HPDE6-E6E7 (cell line): ENCODE measurements around the gene ARID4B.
"Not testable (repeated sequence)": the region's sequence is repeated elsewhere in the genome, so short reads cannot be mapped to it uniquely, and the experiment has no call there.

ENCODE experiments used
- DNase-seq: peaks from one replicate; pipeline ENCODE4 v3.0.0; 2011; ENCODE audit warnings: missing footprints; ENCODE audit errors: extremely low spot score

The ARID4B gene

DNA sequence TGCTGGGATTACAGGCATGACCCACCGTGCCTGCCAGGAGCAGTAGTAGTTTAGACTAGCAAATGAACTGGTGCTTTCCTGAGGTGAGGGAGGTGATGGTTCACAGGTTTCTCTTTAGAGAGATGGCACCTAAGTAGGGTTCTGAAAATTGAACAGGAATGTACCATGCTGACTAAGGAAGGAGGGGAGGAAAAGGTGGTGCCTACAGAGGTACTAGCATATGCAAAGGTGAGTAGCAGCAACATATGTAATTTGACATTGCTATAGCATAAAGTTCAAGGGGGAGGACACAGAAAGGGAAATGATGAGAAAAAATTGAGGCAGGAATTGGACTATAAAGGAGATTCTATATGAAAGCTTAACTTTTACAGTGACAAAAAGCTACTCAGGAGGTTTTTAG, 101.0 kb downstream of the ARID4B start:
- DNase-seq = no peak

DNA sequence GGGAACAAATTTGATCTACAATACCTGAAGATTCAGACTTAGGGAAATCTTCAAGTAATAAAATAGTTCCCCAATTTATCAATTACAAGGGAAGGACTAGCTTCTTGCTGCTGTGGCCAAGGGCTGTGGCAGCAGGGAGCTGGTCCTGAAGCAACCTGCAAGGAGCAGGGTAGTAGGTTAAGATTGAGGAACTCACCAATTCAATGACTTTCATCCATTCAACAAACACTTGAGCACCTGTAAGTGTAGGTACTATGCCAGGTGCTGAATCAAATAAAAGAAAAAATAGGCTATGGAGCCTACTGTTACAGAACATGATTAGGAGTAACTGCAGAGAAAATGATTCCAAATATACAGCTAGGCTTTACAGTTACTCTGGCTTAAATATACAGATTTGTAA, 102.7 kb downstream of the ARID4B start:
- no peak for DNase-seq

DNA sequence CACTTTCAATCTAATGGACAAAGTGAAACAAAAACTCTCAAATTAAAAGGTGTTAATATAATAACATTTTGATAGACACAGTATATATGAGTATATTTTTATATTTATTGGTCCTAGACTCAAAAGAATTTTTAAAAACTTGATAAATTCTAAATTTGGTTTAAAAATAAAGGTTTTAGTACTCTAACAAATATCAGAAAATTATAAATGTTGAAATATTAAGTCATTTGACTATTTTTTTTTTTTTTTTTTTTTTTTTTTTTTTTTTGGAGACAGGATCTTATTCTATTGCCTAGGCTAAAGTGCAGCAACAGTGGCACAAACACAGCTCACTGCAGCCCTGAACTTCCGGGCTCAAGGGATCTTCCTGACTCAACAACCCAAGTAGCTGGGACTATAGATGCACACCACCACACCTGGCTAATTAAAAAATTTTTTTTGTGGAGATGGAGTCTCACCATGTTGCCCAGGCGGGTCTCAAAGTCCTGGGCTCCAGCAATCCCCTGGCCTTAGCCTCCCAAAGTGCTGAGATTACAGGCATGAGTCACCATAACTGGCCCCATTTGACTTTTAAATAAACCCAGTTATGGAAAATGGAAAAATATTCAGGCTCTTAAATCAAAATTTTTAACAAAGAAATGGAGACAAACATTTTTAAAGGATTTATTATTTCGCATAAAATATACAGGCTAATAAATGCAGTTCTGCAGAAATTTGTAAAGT, 106.2 kb downstream of the ARID4B start:
- no peak for DNase-seq

DNA sequence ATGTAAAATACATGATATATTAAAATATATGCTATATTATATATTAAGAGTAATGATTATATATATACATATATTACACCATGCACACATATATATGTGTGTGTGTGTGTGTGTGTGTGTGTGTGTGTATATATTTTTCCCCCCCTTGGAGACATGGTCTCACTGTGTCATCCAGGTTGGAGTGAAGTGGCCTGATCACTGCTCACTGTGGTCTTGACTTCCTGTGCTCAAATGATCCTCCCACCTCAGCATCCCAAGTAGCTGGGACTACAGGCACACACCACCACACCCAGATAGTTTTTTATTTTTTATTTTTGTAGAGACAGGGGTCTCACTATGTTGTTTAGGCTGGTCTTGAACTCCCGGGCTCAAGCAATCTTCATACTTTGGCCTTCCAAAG, 112.5 kb downstream of the ARID4B start:
- DNase-seq = no peak

DNA sequence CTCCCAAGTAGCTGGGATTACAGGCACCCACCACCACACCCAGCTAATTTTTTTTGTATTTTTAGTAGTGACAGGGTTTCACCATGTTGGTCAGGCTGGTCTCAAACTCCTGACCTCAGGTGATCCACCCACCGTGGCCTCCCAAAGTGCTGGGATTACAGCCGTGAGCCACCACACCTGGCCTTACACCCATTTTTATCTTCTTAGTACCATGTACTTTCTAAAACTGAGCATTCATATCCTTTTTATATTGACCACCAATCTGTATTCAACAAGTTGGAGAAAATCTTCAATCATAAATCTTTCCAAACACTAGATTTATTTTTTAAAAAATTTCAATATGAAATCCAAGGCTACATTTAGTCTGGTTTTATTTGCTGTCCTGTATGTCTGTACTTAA, 113.0 kb downstream of the ARID4B start:
- not testable (repeated sequence) for DNase-seq

DNA sequence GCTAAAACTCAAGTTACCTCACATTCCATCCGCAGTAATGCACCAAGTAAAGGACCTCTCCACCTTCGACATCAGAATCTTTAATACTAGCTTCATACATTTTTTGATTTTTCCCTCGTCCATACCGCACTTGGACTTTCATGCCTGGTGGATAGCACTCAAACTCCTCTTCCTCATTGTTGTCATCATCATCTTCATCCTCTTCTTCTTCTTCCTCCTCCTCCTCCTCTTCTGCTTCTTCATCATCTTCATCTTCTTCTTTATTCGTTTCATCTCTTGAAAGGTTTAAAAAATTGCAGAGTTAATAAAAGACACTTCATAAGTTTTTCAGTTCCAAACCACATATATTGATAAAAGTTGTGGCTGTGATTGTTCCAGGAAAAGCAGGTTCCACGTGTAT, 114.2 kb downstream of the ARID4B start:
- no peak for DNase-seq

DNA sequence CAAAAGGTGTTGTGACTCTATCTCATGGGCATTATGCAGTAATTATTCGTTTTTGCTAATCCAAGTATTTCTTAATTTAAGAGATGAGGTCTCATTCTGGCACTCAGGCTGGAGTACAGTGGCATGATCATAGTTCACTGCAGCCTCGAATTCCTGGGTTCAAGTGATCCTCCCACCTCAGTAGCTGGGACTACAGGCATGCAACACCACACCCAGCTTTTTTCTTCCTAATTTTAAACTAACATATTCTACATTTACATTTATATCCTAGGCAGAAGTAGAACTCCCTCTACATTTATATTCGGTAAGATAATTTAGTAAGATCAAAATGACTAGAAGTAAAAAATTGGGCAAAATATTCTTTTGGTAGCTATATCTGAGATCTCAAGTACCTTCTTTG, 116.5 kb downstream of the ARID4B start:
- DNase-seq = no peak

DNA sequence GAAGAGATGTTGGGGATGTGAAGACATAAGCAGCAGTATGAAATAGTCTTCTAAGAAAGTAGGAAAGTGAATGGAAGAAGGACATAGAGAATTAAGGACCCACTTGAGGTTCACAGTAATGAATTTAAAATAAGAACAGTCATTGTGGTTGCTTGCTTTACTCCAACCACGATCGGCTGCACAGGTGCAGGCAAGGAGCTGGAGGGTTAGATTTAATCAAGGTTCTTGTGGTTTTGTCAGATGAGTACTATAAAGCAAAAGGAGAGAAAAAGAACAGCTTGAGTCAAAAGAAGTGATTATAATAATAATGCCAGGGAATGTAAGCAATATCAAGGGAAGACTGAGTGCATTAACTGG, 120.8 kb downstream of the ARID4B start:
- no peak for DNase-seq

DNA sequence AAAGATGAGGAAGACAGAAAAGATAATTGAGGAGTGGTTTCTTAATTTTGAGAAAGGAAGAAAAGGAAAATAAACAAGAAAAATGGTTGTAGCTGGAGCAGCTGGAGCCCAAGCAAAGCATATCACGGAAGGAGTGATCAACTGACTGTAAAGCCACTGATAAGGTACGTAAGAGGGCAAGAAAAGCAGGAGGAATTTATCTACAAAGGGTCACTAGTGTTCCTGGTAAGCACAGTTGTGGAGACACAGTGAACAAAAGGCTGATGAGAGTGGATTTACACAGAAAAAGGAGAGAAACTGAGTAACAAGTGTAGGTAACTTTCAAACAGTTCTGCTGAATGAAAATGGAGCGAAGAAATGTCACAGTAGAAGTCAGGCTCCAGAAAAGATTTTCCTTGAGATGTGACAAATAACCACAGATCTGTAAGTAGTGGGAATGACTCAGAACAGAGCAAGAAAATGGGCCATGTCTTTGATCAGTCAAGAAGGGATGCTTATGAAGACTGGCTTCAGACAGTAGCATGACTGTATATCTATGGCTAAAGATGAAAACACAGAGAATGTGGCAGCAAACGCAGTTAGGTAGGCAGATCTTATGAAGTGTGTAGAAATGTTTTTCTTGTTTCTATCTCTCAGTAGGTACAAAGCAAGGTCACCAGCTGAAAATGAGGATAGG, 121.3 kb downstream of the ARID4B start:
- DNase-seq = no peak

DNA sequence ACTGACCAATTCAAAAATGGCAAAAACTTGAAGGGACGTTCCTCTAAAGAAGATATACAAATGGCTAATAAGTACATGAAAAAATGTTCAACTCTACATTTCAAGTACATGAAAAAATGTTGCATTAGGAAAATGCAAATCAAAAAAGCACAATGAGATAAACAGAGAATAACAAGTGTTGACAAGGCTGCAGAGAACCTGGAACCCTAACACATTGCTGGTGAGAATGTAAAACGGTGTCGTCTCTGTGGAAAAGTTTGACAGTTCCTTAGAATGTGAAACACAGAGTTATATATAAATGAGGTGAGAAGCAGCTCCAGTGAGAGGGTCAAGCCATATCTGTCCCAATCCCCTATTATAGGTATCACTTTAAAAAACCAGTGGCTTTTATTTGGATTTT, 122.3 kb downstream of the ARID4B start:
- DNase-seq = no peak

DNA sequence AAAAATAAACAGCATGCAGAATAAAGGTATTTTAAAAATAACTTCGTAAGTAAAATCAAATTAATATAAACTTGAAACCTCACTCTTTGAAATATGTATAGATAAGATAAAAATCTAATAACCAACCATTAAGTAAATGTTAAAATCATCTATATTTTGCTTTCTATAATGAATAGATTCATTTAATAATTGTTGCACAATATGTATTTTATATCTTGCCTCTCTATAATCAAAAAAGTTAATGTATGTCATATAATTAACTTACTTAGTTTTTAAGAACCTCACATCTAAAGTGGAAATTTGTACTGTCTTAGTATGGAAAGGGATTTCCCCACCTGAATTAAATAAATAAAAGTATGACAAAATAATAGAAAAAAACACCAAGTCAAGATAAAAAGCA, 124.6 kb downstream of the ARID4B start:
- no peak for DNase-seq

DNA sequence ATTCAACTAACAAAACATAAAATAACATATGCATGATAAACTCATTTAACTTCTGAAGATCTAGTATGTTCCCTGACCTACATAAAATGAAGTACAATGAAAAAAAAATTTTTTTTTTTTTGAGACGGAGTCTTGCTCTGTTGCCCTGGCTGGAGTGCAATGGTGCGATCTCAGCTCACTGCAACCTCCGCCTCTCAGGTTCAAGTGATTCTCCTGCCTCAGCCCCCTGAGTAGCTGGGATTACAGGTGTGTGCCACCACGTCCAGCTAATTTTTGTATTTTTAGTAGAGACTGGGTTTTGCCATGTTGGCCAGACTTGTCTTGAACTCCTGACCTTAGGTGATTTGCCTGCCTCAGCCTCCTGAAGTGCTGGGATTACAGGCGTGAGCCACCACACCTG, 125.5 kb downstream of the ARID4B start:
- DNase-seq = not testable (repeated sequence)

DNA sequence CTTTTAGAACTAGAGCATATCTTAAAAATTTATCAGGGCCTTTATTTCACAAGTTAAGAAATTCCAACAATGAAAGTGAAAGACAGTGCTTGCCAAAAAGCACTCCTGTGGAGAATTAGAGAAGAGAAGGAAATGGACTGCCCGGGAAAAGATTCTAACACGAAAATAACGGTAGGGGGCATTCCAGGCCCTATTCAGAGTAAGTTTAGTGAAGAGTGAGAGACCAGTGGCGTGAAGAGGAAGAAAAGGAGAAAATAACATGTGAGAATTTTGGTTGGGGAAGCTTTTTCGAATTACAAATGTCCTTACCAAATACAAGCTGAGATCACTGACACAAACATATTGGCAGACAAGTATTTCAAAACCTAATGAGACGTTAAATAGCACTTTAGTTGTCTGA, 128.5 kb downstream of the ARID4B start:
- no peak for DNase-seq

DNA sequence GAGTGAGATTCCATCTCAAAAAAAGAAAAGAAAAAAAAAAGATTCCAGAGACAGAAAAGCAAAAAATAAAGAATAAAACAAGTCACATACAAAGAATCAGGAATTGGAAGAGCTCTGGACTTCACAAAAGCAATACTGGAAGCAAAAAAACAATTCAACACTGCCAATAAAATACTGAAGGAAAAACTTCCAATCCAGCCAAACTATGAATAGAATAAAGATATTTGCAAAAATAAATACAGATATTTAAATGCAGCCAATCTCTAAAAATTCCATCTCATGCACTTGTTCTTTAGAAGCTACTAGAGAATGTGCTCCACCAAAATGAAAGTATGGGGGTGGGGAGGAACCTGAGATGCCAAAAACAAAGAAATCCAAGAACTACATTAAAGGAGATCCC, 137.5 kb downstream of the ARID4B start:
- no peak for DNase-seq

DNA sequence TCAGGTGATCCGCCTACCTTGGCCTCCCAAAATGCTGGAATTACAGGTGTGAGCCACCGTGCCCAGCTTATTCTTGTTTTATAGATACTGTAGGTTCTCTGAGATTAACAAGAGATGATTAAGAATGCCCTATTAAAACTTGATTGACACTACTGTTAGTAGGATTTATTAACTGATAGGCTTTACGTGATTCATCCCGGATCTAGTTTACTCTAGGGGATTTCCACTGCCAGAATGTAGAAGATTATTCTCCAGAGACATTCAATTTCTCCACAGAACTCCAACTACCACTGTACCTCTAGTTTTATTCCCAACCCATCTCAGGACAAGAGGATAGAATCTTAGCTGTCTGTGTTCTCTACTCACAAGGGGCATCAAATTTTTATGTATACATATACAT, 140.7 kb downstream of the ARID4B start:
- no peak for DNase-seq

DNA sequence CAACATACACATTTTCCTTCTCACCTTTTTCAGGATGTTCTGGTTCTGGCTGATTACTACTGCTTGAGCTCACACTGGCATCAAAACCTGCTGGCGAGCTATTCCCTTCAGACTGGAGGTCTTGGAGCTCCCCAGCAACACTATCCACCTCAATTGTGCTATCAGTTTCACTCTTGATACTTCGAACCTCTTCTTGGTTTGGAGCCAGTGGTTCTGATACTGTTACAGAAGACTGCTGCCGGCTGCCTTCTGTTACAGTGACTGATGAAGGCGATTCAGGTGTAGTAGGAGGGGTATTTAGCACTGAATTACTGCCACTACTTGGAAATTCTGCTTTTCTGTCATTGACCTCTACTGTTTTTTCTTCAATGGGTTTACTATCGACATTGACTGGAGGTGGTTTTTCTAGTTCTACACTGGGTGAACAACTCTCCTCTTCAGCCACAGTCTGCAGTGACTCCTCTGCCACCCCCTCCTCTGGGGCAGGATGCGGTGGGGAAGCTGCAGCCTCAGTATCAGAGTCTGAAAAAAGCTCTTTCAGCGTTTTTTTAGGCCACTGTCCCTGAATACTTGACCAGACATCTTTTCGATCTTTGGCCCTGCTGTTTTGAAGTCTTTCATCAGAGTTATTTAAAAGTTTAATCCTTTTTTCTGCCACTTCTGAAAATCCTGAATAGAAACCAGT, 146.3 kb downstream of the ARID4B start:
- no peak for DNase-seq

DNA sequence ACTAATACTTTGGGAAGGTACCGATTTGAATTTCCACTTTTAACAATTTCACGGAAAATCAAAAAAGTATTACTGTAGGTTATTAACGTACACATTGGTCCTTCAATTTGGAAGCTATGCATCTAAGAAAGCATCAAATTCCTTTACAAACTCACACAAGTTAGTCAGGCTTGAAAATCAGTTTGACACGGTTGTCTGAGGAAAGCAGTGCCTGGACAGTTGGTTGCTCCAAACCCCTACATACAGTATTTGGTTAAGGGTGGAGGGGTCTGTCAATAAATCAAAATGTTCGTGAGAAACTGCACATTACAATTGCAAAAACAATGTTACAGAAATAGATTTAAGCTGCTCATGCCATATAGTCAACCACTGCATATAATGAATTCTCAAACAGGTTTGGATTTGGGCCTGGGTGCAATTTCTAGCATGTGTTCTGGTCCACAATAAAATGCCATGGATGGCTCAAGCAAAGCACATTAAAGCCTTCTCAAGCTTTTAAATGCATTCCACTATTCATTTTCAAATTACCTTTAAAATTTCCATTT, 147.0 kb downstream of the ARID4B start:
- DNase-seq = no peak

DNA sequence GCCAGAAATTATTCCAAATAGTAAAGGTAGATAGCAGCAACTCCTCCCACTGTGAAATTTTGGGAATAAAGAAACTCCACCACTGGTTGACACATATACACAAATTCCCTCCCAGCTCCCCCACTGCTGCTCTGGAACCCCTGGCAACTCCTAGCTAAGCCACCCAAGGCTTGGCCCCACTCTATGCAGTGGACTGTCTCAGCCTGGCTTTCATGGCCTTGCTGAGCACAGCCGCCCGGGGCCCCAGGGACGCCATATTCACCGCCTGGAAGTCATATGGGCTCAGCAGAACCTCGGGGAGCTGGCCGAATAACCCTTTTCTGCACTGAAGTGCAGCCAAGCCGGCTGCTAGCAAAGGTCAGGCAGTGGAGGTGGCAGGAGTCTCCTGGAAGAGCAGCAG, 151.5 kb downstream of the ARID4B start:
- no peak for DNase-seq

DNA sequence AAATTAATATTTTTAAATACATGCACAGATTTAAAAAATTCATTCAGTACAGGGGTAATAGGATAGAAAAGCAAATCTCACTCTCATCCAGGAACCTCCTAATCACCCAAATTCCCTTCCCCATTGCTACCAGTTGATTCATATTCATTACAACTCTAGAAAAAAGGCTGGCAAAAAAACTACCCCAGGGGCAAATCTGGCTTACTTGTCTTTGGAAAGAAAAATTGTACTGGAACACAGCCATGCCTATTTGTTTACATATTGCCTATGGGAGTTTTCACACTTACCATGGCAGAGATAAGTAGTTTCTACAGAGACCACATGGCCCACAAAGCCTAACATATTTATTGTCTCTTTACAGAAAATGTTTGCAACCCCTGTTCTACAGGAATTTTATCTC, 158.0 kb downstream of the ARID4B start:
- DNase-seq = no peak

DNA sequence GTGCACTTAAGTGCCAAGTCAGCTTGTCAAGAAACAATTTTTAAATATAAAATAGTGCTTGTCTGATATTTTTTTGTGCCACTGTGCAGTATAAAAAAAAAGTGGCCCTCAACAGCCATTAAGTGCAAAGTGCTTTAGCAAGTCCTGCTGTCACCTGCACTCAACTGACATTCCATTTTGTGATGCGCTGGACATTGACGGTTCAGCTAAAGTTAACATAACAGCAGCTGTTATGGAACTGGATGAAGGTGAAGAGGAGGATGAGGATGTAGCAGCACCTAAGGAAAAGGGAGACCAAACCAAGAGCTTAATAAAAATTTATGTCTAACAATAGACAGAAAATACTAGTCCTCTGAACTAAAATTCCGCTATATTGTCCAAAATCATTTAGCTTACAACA, 159.6 kb downstream of the ARID4B start:
- no peak for DNase-seq

DNA sequence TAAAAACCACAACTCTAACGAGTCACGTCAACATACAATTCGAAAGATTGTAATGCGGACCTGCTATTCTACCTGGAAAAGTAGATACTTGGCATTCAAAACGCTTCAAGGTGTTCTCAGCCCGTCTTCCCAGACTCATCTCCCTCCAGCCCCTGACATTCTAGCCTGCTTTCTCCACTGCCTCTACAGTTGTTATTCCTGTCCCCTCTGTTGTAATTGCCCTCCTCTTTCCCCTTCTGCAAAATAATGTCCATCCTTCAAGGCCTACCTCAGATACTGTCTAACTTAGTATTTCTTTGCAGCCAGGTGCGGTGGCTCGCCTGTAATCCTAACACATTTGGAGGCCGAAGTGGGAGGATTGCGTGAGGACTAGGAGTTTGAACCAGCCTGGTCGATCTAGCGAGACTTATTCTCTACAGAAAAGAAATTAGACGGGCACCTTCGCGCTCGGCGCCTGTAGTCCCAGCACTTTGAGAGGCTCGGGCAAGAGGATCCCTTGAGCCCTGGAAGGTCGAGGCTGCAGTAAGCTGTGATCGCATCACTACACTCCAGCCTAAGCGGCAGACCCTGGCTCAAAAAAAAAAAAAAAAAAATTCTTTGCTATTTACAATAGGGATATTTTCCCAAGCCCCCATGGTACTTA, 166.2 kb downstream of the ARID4B start:
- no peak for DNase-seq

DNA sequence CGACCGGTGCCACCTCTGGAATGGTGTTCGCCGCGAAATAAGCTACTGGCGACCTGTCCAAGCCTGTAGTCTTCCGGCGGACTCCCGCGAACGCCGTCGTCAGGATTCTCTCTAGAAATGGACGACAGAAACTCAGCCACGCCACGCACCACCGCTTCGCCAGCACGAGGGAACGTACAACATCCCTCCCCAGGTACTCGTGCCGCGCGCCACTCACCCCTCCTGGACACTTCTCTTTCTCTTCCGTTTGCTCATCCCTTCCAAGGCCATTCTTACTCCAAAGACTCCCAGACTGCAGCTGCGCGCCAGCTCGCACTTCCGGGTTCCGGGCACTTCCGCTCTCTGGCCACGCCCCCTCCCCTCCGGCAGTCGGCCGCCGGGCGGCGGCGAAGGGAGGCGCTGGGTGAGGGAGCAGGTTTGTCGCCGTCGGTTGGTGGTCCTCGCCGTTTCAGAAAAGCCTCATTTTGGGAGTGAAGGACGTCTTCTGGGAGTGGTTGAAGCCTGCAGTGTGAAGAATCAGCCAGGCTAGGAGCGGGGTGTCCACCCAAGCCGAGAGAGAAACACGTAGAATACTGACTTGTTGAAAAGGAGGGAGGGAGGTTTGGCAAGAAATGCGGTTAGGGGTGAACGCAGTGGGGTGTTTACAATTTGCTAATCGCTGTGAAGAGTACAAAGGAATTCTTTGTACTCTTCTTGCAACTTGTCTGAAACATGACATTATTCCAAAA, 166.9 kb downstream of the ARID4B start, which contains the start of gene RBM34:
Gene RBM34 (minus strand): TSS at position 294 of the 728 bp plus-strand sequence. CDS start 24 bp downstream, at position 270.
- DNase-seq = peak; percentile 87
